HG03060 (cell line): ENCODE data around the gene FBLN1.
"Not testable (repeated sequence)": the region's sequence is repeated elsewhere in the genome, so short reads cannot be mapped to it uniquely, and the experiment has no call there.

Experiments used
- ATAC-seq: cut with Tn5 transposase; IDR thresholded peaks from one replicate; pipeline ENCODE4 v1.9.1; 2021; ENCODE audit warnings: low read depth, moderate number of reproducible peaks; ENCODE audit not compliant: unreplicated experiment

The FBLN1 gene

DNA sequence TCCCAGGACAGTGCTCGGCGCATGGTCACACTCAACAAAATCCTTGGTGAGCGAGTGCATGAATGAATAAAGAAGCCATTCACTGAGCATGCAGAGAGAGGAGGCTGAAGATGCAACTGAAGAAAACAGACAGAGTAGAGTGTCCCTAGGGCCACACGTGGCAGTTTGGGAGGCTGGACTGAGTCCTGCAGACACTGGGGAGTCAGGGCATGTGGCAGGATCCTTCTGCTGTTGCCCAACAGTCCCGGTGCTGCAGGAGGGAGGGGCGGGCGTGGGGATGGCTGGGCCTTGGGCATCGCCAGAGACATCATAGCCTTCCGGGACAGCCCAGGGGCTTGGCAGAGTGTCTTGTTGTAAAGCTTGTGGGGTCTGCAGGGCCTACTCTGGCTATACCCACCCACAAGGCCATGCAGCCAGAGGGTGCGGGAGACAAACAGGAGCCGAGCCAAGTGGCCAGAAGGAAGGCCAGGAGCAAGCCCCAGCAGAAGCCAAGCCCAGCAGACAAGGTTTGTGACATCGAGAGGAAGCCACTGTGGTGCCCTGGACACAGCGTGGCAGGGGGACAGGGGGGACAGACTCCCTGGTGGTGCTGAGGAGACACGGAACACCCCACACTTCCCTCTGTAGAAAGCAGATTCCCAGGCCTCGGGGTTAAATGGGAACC is 26.7 kb upstream of the FBLN1 start:
- no peak for ATAC-seq

DNA sequence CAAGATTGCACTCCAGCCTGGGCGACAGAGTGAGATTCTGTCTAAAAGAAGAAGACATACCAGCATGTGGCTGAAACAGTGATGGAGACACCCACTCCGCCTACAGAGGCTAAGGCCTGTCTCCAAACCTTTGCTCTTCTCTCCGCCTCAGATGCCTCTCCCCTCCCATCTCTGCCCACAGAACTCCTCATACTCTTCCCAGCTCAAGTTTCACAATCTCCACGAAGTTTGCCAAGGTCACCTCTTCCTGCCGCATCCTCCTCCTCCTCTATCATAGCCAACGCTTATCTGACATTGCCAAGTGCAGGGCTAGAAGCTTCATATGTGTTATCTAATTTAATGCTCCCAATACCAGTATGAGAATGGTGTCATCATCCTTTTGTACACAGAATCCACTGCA is 25.9 kb upstream of the FBLN1 start:
- no peak for ATAC-seq

DNA sequence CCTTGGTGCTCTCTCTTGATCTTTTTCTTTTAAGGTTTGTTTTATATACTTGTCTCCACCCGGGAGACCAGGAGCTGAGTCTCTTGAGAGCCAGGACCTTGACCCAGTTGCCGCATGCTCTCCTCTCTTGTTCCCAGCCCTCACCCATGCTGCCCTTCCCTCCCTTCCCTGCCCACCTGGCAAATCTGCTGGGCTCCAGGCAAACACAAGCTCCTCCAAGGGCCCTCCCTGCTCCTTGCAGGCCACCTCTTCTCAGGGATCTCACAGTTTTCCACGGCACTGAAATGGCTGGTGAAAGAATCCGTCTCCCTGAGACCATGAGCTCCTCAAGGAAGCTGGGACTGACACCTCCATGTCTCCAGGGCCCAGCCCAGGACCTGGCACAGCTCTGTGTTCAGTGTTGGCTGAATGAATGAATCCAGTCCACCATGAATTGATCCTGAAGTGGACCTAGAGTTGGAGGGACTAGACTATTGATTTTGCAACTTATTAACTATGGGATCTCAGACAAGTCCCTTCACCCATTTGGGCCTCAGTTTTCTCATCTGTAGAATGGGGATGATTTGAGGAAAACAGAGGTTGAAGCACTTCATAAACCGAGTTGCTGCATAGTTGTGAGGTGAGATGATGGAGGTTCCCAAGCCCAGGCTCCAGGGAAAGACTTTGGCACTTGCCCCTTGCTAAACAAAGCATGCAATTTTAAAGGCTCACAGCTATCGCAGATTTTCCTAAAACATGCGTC is 25.1 kb upstream of the FBLN1 start:
- ATAC-seq, result no peak

DNA sequence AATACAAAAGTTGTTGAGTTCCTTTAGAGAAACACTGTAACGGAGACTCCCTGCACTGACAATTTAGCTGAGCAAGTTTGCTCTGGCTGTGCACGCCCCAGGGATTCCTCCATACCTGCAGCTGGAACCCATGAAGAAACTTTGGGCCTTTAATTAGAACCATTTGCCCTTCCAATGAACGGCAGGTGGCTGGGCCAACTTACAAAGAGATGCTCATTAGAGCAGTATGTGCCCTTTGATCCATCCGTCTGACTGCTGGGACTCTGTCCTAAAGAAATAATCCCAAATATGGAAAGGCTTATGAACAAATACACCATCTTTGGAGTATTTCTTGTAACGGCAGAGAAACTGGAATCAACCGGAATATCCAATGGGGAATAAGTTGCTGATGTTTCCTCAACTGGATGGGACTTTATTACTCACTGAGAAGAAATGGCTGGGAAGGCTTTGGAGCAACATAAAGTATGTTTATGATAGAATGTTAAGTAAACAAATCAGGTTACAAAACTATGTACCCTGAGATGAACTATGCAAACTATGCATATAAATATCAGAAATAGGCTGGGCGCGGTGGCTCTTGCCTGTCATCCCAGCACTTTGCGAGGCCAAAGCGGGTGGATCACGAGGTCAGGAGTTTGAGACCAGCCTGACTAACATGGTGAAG is 24.4 kb upstream of the FBLN1 start:
- no peak for ATAC-seq

DNA sequence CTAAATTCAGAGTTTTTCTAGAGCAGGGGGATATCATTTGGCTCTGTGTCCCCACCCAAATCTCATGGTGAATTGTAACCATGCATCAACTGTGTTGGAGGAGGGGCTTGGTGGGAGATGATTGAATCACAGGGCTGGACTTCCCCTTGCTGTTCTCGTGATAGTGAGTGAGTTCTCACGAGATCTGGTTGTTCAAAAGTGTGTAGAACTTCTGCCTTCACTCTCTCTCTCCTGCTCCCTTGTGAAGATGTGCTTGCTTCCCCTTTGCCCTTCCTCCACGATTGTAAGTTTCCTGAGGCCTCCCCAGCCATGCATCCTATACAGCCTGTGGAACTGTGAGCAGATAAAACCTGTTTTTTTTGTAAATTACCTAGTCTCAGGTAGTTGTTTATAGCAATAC is 22.0 kb upstream of the FBLN1 start:
- no peak for ATAC-seq

DNA sequence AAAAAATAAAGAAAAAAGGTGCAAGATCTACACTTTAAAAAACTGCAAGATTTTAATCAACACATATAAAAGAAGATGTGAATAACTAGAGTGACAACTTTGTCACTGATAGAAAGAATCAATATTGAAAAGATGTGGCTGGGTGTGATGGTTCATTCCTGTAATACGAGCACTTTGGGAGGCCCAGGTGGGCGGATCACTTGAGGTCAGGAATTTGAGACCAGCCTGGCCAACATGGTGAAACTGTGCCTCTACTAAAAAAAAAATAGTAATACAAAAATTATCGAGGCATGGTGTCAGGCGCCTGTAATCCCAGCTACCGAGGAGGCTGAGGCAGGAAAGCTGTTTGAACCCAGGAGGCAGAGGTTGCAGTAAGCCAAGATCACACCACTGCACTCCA is 21.0 kb upstream of the FBLN1 start:
- no peak for ATAC-seq

DNA sequence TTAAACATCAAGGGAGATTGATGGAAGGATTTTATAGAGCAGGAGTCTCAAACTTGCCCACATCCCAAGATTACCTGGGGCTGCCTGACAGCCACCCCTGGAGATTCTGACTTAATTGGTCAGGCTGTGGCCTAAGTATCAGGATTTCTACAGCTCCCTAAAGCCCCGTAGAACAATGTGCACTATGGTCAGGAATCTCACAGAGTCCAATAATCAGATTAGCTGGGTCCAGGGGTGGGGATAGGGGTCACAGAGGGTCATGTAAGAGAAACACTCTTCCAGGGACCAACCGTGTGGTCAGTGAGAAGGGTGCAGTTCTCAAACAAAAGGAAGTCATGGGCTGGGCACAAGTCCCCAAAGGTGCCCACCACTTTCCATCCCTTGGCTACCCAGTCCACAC is 20.5 kb upstream of the FBLN1 start:
- ATAC-seq, result no peak

DNA sequence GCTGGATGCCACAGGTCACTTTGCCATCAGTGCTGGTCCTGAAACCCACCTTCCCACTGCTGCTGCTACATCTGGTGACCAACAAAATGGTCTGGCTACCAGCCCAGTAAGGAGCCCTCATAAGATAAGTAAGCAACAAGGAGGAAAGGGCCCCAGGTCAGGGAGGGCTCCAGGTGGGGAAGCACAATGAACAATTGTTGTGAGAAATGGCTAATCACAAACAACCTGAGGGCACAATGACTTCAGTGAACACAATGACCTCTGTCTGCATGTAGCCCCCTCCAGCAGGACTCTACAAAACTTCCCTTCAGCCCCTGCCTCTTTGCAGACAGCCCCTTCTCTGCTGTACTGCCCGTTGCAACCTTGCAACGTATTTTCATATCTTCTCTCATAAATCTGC is 19.4 kb upstream of the FBLN1 start:
- no peak for ATAC-seq

DNA sequence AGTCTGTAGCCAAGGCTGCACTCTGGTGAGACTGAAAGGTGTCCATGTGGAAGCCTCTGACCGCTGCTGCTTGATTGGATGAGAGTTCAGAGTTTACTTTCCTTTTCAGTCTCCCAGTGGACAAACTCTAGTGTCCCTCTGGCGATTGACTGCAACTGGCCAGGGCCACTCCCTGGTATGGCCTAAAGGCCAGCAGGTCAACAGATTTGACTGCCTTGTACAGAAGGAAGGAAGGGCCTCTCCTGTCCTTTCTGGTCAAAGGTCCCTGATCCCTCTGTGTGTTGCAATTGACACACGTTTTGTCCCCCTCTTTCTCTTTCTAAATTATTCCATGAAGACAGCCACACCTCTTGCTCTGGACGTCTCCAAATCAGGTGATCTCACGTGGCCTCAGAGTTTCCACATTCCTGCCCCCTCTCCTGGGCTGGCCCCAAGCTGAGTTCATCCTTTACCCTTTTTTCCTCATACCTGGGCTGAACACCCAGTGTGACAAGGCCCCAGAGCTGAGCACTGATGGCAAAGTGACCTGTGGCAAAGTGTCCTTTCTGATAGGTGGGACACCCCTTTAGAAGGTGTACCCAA is 18.7 kb upstream of the FBLN1 start:
- ATAC-seq, result no peak

DNA sequence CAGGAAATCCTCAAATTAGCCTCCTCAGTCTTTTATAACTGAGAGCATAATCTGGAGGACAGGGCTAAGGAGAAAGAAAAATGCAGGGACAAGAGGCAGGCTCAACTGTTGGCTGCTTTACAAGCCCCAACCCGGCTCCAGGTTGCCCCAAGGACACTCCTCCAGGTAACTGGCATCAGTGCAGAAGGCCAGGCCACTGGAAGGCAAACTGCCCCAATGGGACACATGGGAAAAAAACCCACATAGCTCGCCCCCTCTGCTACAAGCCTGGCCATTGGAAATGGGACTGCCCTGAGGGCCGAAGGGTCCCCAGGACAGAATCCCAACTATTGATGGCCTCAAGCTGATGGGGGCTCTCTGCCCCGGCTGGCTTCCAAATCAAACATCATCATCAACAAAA is 17.9 kb upstream of the FBLN1 start:
- ATAC-seq, result no peak

DNA sequence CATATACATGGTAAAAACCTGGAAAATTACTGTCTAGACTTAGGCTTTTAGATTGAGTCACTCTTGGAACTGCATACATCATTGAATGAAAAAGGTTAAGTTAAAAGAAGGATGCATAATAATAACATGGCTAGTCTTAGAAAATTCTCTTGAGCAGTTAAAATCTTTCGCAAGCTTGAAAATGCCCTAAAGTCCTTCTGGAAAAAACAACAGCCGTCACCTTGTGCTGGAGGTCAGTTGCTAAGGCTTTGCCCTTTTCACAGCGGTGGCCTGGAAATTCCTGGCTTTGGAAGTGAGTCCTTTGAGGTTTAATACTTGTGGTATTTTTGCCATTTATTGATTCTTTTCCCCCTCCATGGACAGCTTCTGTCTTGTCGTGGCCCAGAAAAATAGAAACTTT is 17.4 kb upstream of the FBLN1 start:
- ATAC-seq, result no peak

DNA sequence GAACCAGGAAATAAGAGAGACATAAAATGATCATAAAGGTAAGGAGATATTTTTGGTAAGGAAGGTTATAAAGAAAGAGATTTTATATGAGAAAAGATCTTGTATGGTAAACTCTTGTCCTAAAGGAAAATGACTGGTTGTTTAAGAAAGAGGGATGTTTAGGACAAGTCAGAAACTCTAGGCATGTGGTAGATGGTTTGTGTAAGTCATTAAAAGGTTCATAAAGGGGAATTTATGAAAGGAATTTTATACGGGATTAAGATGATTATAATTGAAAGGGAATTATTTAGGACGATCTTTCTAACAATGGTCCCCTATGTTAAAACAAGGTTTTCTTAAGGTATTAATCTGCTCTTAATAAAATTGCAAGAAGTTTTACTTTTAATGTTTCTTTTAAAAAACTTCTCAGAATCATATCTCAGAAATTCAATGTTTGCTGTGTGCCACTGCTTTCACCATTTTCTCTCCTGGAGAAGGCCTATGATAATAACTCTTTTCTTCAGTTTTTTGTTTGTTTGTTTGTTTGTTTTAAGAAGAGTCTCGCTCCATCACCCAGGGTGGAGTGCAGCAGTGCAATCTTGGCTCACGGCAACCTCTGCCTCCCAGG is 13.8 kb upstream of the FBLN1 start:
- no peak for ATAC-seq

DNA sequence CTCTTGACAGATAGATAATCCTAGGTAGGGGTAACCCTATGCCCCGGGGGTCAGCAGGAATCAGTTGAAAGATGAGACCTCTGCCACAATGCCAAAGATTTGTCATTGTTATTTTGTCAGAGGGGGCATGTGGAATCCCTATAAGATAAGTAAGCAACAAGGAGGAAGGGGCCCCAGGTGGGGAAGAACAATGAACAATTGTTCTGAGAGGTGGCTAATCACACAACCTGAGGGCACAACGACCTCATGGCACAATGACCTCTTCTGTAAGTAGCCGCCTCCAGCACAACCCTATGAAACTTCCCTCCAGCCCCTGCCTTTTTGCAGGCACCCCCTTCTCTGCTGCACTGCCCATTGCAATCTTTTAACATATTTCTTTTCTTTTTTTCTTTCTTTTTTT is 11.8 kb upstream of the FBLN1 start:
- no peak for ATAC-seq

DNA sequence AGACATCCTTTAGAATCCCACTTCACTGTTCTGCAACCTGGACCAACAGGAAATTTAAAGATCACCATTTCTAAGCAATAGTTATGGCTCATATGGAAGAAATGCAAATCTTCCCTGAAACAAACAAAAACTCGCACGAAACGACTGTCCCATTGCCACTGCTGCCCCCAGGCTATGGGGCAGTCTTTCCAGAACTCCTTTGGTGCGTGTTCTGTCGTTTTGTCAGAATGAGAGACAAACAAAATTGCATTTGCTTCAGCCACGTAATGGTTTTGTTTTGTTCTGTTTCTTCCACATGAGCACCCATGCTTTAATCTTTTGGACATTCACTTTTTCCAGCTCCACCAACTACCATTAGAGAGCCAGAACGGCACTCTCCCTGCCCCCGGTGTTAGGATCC is 10.8 kb upstream of the FBLN1 start:
- ATAC-seq, result no peak

DNA sequence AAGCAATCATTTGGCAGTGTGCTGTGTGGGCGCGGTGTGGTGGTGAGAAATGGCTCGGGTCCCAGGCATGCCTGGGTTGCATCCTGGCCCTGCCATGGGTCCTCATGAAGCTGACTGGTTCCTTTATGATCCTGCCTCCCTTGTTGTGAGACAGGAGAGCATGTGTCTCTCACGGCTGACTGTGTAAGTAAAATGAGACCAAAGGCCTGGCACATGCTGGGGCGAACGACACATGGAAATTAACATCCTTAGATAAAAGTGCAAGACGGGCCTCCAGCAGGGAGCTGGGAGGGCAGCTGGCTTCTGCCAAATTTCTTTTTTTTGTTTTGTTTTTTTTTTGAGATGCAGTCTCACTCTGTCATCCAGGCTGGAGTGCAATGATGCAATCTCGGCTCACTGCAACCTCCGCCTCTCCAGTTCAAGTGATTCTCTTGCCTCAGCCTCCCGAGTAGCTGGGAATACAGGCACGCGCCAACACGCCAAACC is 9.4 kb upstream of the FBLN1 start:
- ATAC-seq, result no peak

DNA sequence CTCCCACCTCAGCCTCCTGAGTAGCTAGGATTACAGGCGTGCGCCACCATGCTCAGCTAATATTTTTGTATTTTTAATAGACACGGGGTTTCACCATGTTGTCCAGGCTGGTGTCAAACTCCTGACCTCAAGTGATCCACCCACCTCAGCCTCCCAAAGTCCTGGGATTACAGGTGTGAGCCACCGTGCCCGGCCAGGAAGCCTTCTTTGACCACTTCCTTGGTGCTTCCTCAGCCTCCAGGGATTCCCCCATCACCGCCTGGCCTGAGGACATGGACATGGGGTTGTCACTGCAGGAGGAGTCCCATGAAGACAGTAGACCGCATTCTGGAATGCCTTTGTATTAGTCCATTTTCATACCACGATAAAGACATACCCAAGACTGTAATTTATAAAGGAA is 8.4 kb upstream of the FBLN1 start:
- not testable (repeated sequence) for ATAC-seq

DNA sequence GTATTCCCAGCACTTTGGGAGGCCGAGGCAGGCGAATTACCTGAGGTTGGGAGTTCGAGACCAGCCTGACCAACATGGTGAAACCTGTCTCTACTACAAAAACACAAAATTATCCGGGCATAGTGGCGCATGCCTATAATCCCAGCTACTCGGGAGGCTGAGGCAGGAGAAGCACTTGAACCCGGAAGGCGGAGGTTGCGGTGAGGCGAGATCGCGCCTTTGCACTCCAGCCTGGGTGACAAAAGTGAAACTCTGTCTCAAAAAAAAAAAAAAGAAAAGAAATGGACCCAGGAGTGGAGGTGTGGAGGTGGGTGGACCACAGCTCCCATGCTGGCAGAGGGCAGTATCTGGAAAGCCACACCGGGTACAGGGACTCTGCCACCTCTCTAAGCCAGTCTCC is 7.1 kb upstream of the FBLN1 start:
- not testable (repeated sequence) for ATAC-seq

DNA sequence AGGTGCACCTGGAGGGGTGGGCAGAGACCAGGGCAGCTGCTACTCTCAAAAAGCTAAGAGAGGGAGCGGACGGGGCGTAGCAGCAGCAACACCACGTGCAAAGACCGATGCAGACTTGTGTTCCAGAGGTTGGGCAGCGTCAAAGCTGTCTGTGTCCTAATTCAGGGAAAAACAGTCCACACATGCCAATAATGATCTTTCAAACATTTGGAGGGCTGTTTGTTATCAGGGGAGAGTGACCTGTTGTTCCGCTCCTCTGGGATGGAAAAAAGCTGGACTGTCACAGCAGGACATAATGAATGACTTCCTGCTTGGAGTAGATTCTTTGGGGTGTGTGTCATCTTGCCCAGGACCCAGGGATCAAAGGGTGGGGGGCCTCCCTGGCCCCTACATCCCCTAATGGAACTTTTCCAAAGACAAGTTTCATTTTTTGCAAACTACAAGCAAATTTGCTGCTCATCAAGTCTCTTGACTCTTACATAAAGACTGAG is 6.2 kb upstream of the FBLN1 start:
- ATAC-seq, result no peak

DNA sequence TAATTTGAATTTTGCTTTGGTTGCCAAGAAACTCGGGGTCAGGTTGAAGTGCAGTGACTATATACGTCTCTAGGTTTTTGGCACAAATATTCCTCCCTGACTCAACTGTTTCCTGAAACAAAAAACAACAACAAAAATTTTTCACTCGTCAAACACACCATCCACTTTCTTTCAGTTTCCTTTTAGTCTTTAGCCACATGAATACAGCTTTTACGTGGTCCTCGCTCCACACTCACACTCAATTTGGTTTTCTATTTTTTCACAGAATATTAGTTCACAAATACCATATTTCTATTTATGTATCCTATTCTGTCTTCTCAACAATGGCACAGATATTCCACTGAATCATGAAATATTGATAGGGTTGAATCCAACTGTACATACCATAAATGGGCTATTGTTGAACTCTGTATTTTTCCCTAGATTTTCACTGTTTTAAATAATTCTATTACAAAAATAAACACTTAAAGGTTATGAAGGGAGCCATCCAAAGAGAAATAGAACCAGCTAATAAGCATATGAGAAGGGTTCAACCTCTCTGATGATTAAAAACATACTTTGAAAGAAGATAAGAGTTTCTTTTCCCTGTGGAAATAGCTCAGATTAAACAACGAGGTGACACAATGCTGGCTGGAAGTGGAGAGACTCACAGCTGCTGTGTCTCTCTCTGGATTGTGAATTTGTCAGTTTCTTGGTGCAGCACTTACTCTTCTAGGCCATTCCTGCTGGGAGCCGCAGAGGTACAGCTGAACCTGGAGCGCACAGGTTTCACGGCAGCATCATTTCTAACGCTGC is 5.1 kb upstream of the FBLN1 start:
- no peak for ATAC-seq

DNA sequence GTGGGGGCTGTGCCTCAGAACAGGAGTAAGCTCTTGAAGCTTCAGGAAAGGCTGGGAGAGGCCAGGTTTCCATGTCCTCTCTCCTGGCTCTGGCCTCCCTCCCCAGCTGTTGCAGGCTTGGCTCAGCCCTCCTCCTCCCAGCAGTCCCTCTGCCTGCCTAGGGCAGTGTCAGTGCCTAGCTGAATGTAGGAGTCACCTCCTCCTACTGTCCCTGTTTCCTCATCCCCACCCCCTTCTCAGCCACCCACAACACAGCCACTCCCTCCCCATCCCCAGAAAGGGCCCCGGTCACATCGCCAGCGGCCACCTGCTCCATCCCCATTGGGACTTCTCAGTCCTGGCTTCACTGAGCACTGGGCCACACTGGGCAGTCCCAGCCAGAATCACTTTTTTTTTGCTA is 2.9 kb upstream of the FBLN1 start:
- ATAC-seq, result no peak
